Tibial nerve (tissue), 4 donors: ENCODE data around the gene CSE1L. TPM values are rescaled to one million over a fixed set of nuclear protein-coding genes. Genes with fewer than 3 reads are reported as not detected.

ENCODE experiments used
- DNase-seq, 2 donors: peaks; one replicate each; pipeline ENCODE4 v3.0.0-alpha.2; 2019; ENCODE audit warnings: low spot score in 2 of 2
- H3K27ac ChIP-seq, 4 donors: fragments of 200-600 bp; sonication (generic) in 3 of 4; one replicate each; pipeline ENCODE4 v1.5.1; 2017 to 2019; ENCODE audit warnings: mild to moderate bottlenecking in 1 of 4
- H3K27me3 ChIP-seq, 2 donors: fragments of 200-600 bp; sonication (generic) in 1 of 2; one replicate each; pipeline versions ENCODE4 v1.5.1 to v1.6.0; 2017 to 2019
- H3K36me3 ChIP-seq, 3 donors: fragments of 200-600 bp; sonication (generic); one replicate each; pipeline ENCODE4 v1.5.1; 2018 to 2019
- H3K4me1 ChIP-seq, 4 donors: fragments of 200-600 bp; sonication (generic) in 3 of 4; one replicate each; pipeline ENCODE4 v1.5.1; 2017 to 2019
- H3K4me3 ChIP-seq, 4 donors: fragments of 200-600 bp; sonication (generic) in 3 of 4; one replicate each; pipeline ENCODE4 v1.5.1; 2017 to 2019; ENCODE audit warnings: mild to moderate bottlenecking in 1 of 4, moderate library complexity in 1 of 4
- H3K9me3 ChIP-seq, 4 donors: fragments of 200-600 bp; sonication (generic) in 3 of 4; one replicate each; pipeline ENCODE4 v1.5.1; 2017 to 2019
- EP300 ChIP-seq, 2 donors: sonication (generic); formaldehyde crosslinking; IDR thresholded peaks; one replicate each; pipeline ENCODE4 v1.6.1; 2017; ENCODE audit warnings: antibody characterized with exemption in 2 of 2, mild to moderate bottlenecking in 1 of 2
- POLR2A ChIP-seq, 2 donors: fragments of 450-650 bp; IDR thresholded peaks; one replicate each; pipeline ENCODE4 v1.6.1; 2017; ENCODE audit warnings: antibody characterized with exemption in 2 of 2, mild to moderate bottlenecking in 2 of 2, moderate library complexity in 2 of 2
- WGBS, 2 donors: methylation state at CpG; one replicate each; pipeline ENCODE4 v1.1.5; 2018; 5-methylcytosine and 5-hydroxymethylcytosine counted together
- total RNA-seq, 4 donors: library from RNA; depleted of rRNA; stranded (reverse); fragments of >200 nt; gene quantifications; one replicate each; pipeline ENCODE4 v1.1.0, GENCODE V29; 2016
- TF ChIP-seq, protein P1 (sequence below), 5 experiments: fragments of 200-600 bp in 3 of 5; fragments of 450-650 bp in 2 of 5; sonication (generic) in 3 of 5; IDR thresholded peaks; one replicate each; pipeline ENCODE4 v1.5.1; 2016 to 2019; ENCODE audit warnings: antibody characterized with exemption in 5 of 5, mild to moderate bottlenecking in 3 of 5, moderate library complexity in 2 of 5

The CSE1L gene, protein sequence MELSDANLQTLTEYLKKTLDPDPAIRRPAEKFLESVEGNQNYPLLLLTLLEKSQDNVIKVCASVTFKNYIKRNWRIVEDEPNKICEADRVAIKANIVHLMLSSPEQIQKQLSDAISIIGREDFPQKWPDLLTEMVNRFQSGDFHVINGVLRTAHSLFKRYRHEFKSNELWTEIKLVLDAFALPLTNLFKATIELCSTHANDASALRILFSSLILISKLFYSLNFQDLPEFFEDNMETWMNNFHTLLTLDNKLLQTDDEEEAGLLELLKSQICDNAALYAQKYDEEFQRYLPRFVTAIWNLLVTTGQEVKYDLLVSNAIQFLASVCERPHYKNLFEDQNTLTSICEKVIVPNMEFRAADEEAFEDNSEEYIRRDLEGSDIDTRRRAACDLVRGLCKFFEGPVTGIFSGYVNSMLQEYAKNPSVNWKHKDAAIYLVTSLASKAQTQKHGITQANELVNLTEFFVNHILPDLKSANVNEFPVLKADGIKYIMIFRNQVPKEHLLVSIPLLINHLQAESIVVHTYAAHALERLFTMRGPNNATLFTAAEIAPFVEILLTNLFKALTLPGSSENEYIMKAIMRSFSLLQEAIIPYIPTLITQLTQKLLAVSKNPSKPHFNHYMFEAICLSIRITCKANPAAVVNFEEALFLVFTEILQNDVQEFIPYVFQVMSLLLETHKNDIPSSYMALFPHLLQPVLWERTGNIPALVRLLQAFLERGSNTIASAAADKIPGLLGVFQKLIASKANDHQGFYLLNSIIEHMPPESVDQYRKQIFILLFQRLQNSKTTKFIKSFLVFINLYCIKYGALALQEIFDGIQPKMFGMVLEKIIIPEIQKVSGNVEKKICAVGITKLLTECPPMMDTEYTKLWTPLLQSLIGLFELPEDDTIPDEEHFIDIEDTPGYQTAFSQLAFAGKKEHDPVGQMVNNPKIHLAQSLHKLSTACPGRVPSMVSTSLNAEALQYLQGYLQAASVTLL
- total RNA-seq = 10 to 100 TPM; 23.9 to 42.0 (median 38.5) TPM

DNA sequence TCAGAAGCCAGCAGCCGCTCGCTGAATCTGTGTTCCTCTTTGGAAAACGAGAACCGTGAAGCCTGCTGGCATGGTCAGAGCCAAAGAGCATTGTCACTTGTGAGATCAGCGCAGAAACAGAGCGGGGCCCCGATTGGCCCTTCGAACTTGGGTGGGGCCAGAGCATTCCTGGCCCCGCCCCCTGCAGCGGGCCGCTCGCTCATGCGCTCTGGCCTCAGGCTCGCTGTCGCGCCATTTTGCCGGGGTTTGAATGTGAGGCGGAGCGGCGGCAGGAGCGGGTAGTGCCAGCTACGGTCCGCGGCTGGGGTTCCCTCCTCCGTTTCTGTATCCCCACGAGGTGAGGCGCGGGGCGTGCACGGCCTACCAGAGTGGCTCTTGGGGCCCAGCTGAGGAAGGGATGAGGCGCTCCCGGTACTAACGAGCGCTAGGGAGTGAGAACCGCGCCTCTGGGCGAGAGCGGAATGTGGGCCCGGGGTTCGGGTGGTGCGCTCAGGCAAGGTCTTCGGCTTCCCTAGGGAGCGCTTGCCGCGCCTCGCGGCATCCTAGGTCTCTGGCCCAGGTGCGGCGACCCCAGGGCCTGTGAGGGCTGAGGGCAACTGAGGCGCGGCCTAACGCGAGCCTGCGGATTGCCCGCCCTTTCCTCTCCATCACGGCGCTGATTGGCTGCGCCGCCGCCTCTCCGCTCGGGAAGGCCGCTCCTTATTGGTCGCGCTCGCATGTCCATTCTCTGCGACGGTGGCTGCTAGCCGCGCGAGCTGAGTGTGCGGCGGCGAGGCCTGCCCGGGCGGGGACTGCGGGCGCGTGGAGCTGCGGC, at the start of gene CSE1L:
Gene CSE1L, plus strand, starts transcription at position 226 of the 814 bp plus-strand sequence. CDS start 12,152 bp downstream, outside the sequence.
- H3K4me3 ChIP-seq = peak within 1 kb of the TSS; percentile 85 to 100 (median 92)
- H3K36me3 ChIP-seq = peaks cover 0 to 3% (median 0%) of the 10 kb centered on the region in 3 donors
- no peaks in the 10 kb centered on the region for H3K27me3 ChIP-seq
- TF ChIP-seq, protein P1, sequence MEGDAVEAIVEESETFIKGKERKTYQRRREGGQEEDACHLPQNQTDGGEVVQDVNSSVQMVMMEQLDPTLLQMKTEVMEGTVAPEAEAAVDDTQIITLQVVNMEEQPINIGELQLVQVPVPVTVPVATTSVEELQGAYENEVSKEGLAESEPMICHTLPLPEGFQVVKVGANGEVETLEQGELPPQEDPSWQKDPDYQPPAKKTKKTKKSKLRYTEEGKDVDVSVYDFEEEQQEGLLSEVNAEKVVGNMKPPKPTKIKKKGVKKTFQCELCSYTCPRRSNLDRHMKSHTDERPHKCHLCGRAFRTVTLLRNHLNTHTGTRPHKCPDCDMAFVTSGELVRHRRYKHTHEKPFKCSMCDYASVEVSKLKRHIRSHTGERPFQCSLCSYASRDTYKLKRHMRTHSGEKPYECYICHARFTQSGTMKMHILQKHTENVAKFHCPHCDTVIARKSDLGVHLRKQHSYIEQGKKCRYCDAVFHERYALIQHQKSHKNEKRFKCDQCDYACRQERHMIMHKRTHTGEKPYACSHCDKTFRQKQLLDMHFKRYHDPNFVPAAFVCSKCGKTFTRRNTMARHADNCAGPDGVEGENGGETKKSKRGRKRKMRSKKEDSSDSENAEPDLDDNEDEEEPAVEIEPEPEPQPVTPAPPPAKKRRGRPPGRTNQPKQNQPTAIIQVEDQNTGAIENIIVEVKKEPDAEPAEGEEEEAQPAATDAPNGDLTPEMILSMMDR (IDR thresholded peaks at IDR 0.05) = peak in 3 of 5 experiments; percentile 12 to 90 (median 88)
- TF ChIP-seq POLR2A (IDR thresholded peaks at IDR 0.05) (peak; percentile 80 to 88), EP300 (IDR thresholded peaks at IDR 0.05) (peak in 1 of 2 donors; percentile 94)
- H3K27ac ChIP-seq = peak within 1 kb of the TSS; percentile 88 to 99 (median 96)
- 0% methylated on average over 29 to 49 of the region's 80 CpGs for WGBS, 2 donors
- peaks cover 0 to 27% (median 8%) of the 10 kb centered on the region in 4 donors for H3K4me1 ChIP-seq
- H3K9me3 ChIP-seq = no peaks in the 10 kb centered on the region
- DNase-seq = peak; percentile 86 to 89

DNA sequence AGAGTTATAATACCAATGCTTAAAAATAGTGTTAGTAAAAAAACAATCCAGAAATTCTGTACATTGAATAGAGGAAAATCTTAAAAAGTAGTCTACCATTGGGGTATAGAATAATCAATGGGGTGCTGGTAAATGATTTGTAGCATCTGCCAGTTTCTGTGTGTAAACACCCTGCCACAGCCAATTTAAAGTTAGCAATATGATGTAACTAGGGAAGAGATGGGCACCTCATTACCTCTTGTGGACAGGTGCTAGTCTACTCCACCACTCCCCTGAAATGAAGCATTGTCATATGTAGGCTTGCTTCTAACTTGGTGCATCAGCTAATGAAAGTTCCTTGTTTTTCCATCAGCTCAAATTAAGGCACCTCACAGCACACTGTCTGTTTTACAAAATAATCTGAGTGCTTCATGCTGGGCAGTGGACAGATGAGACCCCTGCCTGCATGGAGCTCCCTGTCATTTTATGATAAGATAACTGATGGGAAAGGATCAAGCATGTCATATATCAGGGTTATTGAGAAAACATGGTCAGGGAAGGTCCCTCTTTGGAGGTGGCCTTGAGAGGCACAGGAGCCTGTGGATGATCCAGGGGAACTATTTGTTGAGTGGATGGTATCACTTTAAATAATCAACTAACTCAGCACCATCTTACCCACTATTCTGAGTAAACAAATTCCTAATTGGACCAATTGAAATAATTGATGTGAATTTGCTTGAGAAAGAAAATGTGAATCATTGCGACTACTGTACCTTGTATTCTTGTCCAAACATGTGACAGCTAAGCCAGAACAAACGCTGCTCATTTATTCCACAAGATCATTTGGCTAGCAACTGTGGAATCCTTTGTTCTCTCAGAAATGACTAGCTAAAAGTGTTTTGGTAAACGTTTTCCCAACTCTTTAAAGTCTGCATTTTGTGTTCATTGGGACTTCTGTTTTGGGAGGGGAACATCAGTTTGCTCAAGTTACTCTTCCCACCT, 45.9 kb upstream of the CSE1L start:
- Histone ChIP-seq H3K9me3 (no peaks in the 10 kb centered on the region), H3K4me1 (no peaks in the 10 kb centered on the region), H3K4me3 (no peak overlapping the region), H3K36me3 (peaks cover 0 to 94% (median 24%) of the 10 kb centered on the region in 3 donors), H3K27ac (peak overlapping the region in 1 of 4 donors; percentile 23), H3K27me3 (no peaks in the 10 kb centered on the region)
- no peak for DNase-seq
- no peak for TF ChIP-seq EP300 (IDR thresholded peaks at IDR 0.05)
- TF ChIP-seq POLR2A (IDR thresholded peaks at IDR 0.05) = no peak
- TF ChIP-seq, protein P1 (IDR thresholded peaks at IDR 0.05) = no peak
- 35 to 43% methylated on average over 3 of the region's 3 CpGs for WGBS, 2 donors

DNA sequence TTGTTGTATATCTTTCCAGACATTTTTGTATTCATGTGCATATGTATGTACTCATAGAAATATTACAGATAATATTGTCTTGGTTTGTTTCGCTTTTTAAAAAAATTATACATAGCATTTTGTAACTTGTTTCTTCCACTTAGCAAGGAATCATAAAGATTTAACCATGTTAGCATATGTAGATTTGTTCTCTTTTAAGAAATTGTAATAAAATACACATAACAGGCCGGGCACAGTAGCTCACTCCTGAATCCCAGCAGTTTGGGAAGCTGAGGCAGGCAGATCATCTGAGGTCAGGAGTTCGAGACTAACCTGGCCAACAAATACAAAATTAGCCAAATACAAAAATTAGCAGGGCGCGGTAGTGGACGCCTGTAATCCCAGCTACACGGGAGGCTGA, 44.4 kb upstream of the CSE1L start:
- TF ChIP-seq, protein P1 (IDR thresholded peaks at IDR 0.05) = no peak
- TF ChIP-seq EP300 (IDR thresholded peaks at IDR 0.05) (no peak), POLR2A (IDR thresholded peaks at IDR 0.05) (no peak)
- 93 to 94% methylated on average over 7 of the region's 7 CpGs for WGBS, 2 donors
- Histone ChIP-seq H3K4me1 (no peaks in the 10 kb centered on the region), H3K36me3 (peaks cover 0 to 94% (median 24%) of the 10 kb centered on the region in 3 donors), H3K4me3 (no peak overlapping the region), H3K27me3 (no peaks in the 10 kb centered on the region), H3K27ac (no peak overlapping the region), H3K9me3 (no peaks in the 10 kb centered on the region)
- DNase-seq = no peak

DNA sequence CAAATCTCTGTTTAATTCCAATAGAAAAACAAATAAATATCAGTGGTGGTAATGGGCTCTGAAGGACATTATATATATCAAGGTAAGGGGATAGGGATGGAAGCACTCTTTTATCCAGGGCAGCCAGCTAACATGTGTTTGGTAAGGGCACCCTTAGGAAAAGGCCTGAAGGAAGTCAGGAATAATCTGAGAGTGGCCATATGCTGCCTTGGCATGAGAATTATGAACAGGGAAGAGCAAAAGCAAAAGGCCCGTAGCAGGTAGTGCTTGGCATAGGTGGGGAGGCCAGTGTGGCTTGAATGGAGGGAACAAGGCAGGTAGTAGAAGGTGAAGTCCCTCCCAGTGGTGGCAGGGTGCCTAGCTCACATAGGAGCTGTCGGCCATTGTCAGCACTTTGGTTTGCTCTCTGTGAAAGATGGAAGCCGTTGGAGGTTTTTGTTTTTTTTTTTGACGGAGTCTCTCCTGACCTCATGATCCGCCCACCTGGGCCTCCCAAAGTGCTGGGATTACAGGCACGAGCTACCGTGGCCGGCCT, 39.6 kb upstream of the CSE1L start:
- TF ChIP-seq, protein P1 (IDR thresholded peaks at IDR 0.05) = no peak
- TF ChIP-seq EP300 (IDR thresholded peaks at IDR 0.05) = no peak
- TF ChIP-seq POLR2A (IDR thresholded peaks at IDR 0.05) = no peak
- H3K4me3 ChIP-seq = no peak overlapping the region
- 72 to 76% methylated on average over 8 of the region's 8 CpGs for WGBS, 2 donors
- no peak for DNase-seq
- H3K27ac ChIP-seq = no peak overlapping the region
- no peaks in the 10 kb centered on the region for H3K27me3 ChIP-seq
- H3K4me1 ChIP-seq = no peaks in the 10 kb centered on the region
- peaks cover 0 to 92% (median 5%) of the 10 kb centered on the region in 3 donors for H3K36me3 ChIP-seq
- no peaks in the 10 kb centered on the region for H3K9me3 ChIP-seq
